IMR-90 (cell line): ENCODE results near the gene GABRR3. TPM values are rescaled to one million over a fixed set of nuclear protein-coding genes. Genes with fewer than 3 reads are reported as not detected.

Experiments
- ATAC-seq: fragments of 200-7000 bp; cut with Tn5 transposase; 2 replicates; pipeline ENCODE4 v1.9.1; 2020; ENCODE audit warnings: low read depth, mild to moderate bottlenecking, moderate library complexity
- BruUV-seq: library from RNA; stranded (reverse); fragments of 400-500 nt; replicated peaks from 2 replicates; lab custom pipeline; 2021; lab: Mats Ljungman, UMichigan
- CTCF ChIA-PET: fragments of 300-600 bp; formaldehyde crosslinking; extraction: SDS; loops from one replicate; lab custom pipeline; 2021; ENCODE audit warnings: antibody characterized with exemption; lab: Yijun Ruan, JAX
- POLR2A ChIA-PET: fragments of 300-600 bp; sonication (Branson Sonifier 250); formaldehyde crosslinking; loops from one replicate; lab custom pipeline; 2022; ENCODE audit warnings: antibody characterized with exemption; ENCODE audit not compliant: unreplicated experiment; lab: Charles Lee
- DNase-seq: peaks from one replicate; pipeline ENCODE4 v3.0.0; 2013
- H2AFZ ChIP-seq: replicated peaks from 2 replicates; pipeline ENCODE3; 2013; ENCODE audit warnings: low read length, mild to moderate bottlenecking; ENCODE audit not compliant: poor library complexity
- H2AK5ac ChIP-seq: 2 replicates; pipeline ENCODE4 v1.6.1; 2013; ENCODE audit warnings: low read depth, low read length, inconsistent platforms
- H2AK9ac ChIP-seq: replicated peaks from 2 replicates; pipeline ENCODE3; 2013; ENCODE audit warnings: mild to moderate bottlenecking, low read depth, low read length, moderate library complexity; ENCODE audit not compliant: poor library complexity
- H2BK120ac ChIP-seq: 2 replicates; pipeline ENCODE4 v1.6.1; 2013; ENCODE audit warnings: low read depth, low read length, inconsistent platforms
- H2BK15ac ChIP-seq: 3 replicates; pipeline ENCODE4 v1.6.1; 2013; ENCODE audit warnings: low read depth, low read length, inconsistent platforms
- H2BK20ac ChIP-seq: 2 replicates; pipeline ENCODE4 v1.6.1; 2013; ENCODE audit warnings: low read depth, mild to moderate bottlenecking, inconsistent platforms, low read length, moderate library complexity
- H2BK5ac ChIP-seq: 2 replicates; pipeline ENCODE4 v1.6.1; 2013; ENCODE audit warnings: mild to moderate bottlenecking, low read depth, low read length, inconsistent platforms; ENCODE audit not compliant: poor library complexity, severe bottlenecking
- H3K14ac ChIP-seq: replicated peaks from 2 replicates; pipeline ENCODE4 v1.6.1; 2013; ENCODE audit warnings: low read depth, low read length, inconsistent platforms
- H3K18ac ChIP-seq: 2 replicates; pipeline ENCODE4 v1.6.1; 2013; ENCODE audit warnings: low read depth, low read length, control low read depth
- H3K23ac ChIP-seq: 2 replicates; pipeline ENCODE4 v1.6.1; 2013; ENCODE audit warnings: low read depth, low read length, inconsistent platforms
- H3K27ac ChIP-seq: 2 replicates; pipeline ENCODE4 v1.5.1; 2013; ENCODE audit warnings: mild to moderate bottlenecking, control low read depth, low read length; ENCODE audit not compliant: insufficient read depth
- H3K27me3 ChIP-seq: 2 replicates; pipeline ENCODE4 v1.6.1; 2013; ENCODE audit warnings: low read length; ENCODE audit not compliant: control insufficient read depth, insufficient read depth
- H3K36me3 ChIP-seq: 2 replicates; pipeline ENCODE4 v1.6.1; 2013; ENCODE audit warnings: low read length, mixed read lengths; ENCODE audit not compliant: control insufficient read depth, insufficient read depth
- H3K4ac ChIP-seq: 2 replicates; pipeline ENCODE4 v1.6.1; 2013; ENCODE audit warnings: low read depth, low read length, inconsistent platforms
- H3K4me1 ChIP-seq: 2 replicates; pipeline ENCODE4 v1.6.1; 2013; ENCODE audit warnings: low read length, mixed read lengths; ENCODE audit not compliant: control insufficient read depth, insufficient read depth
- H3K4me2 ChIP-seq: 2 replicates; pipeline ENCODE4 v1.6.1; 2013; ENCODE audit warnings: low read depth, mild to moderate bottlenecking, control low read depth, low read length, moderate library complexity
- H3K4me3 ChIP-seq: 2 replicates; pipeline ENCODE4 v1.5.1; 2013; ENCODE audit warnings: low read depth, mild to moderate bottlenecking, control low read depth, low read length, moderate library complexity; ENCODE audit not compliant: insufficient read depth
- H3K56ac ChIP-seq: 2 replicates; pipeline ENCODE4 v1.6.1; 2013; ENCODE audit warnings: low read length, inconsistent platforms; ENCODE audit not compliant: insufficient read depth; ENCODE audit errors: extremely low read depth
- H3K79me1 ChIP-seq, 2 experiments: 2 replicates each; pipeline ENCODE4 v1.6.1; 2013; ENCODE audit warnings: low read length in 2 of 2, inconsistent platforms in 1 of 2, low read depth in 1 of 2
- H3K9ac ChIP-seq: 2 replicates; pipeline ENCODE4 v1.6.1; 2013; ENCODE audit warnings: low read depth, low read length, control low read depth
- H3K9me1 ChIP-seq: 2 replicates; pipeline ENCODE4 v1.6.1; 2013; ENCODE audit warnings: low read length, inconsistent platforms; ENCODE audit not compliant: insufficient read depth
- H3K9me3 ChIP-seq: 2 replicates; pipeline ENCODE4 v1.6.1; 2013; ENCODE audit warnings: low read length; ENCODE audit not compliant: control insufficient read depth, insufficient read depth
- H4K20me1 ChIP-seq: 2 replicates; pipeline ENCODE4 v1.6.1; 2013; ENCODE audit warnings: low read length, inconsistent platforms; ENCODE audit not compliant: insufficient read depth
- H4K5ac ChIP-seq: 2 replicates; pipeline ENCODE4 v1.6.1; 2013; ENCODE audit warnings: mild to moderate bottlenecking, low read depth, low read length, control low read depth
- H4K8ac ChIP-seq, 2 experiments: 2 replicates each; pipeline ENCODE4 v1.6.1; 2013; ENCODE audit warnings: low read depth in 2 of 2, low read length in 2 of 2, control low read depth in 1 of 2, inconsistent platforms in 1 of 2
- H4K91ac ChIP-seq: 2 replicates; pipeline ENCODE4 v1.6.1; 2013; ENCODE audit warnings: low read depth, low read length, inconsistent platforms; ENCODE audit not compliant: insufficient read depth
- CEBPB ChIP-seq: IDR thresholded peaks from 2 replicates; pipeline ENCODE4 v1.6.1; 2012; ENCODE audit warnings: low read depth, low read length, improper control_type of control experiment
- MAZ ChIP-seq: IDR thresholded peaks from 2 replicates; pipeline ENCODE4 v1.6.1; 2012; ENCODE audit warnings: low read depth, mild to moderate bottlenecking, low read length, improper control_type of control experiment, moderate library complexity, borderline replicate concordance
- NFE2L2 ChIP-seq: fragments of 150-350 bp; IDR thresholded peaks from 2 replicates; pipeline ENCODE4 v1.6.1; 2016; ENCODE audit warnings: low read depth, mild to moderate bottlenecking, low read length
- SMC3 ChIP-seq: fragments of 150-350 bp; IDR thresholded peaks from 2 replicates; pipeline ENCODE4 v1.6.1; 2016; ENCODE audit warnings: low read depth, mild to moderate bottlenecking, antibody characterized with exemption, low read length, moderate library complexity
- WGBS, 2 experiments: methylation state at CpG; one replicate each; pipeline versions ENCODE4 v1.1.5 to v1.1.7; 2013; ENCODE audit warnings: missing lambda C conversion rate in 2 of 2; ENCODE audit not compliant: insufficient read length in 1 of 2; ENCODE audit errors: extremely low coverage in 2 of 2; 5-methylcytosine and 5-hydroxymethylcytosine counted together
- dilution Hi-C: fragments of 300-500 bp; cut with HindIII; formaldehyde crosslinking; loops from one replicate; pipeline ENCODE4 v1.14.3; 2018; ENCODE audit warnings: low sequenced_read_pairs; ENCODE audit not compliant: unreplicated experiment
- in situ Hi-C: fragments of 300-500 bp; cut with MboI; formaldehyde crosslinking; loops from 3 replicates; pipeline ENCODE4 v1.14.3; 2019; ENCODE audit warnings: low sequenced_read_pairs, inconsistent platforms, mixed read lengths
- intact Hi-C: fragments of 100-400 bp; cut with micrococcal nuclease; formaldehyde crosslinking; loops from 2 replicates; pipeline ENCODE4 v1.10.0; 2022
- polyA plus RNA-seq, 3 experiments: library from polyadenylated mRNA; depleted of rRNA; stranded (reverse); fragments of >200 nt; gene quantifications; 2 replicates each; pipeline ENCODE4 v1.2.3, GENCODE V29; 2012; ENCODE audit warnings: low replicate concordance in 1 of 3
- total RNA-seq: library from RNA; depleted of rRNA; stranded (reverse); fragments of >200 nt; gene quantifications from 2 replicates; pipeline ENCODE4 v1.2.3, GENCODE V29; 2012

GABRR3 gene
- total and polyA plus RNA-seq, 2 of the 4 experiments (the other 2 are of a cell fraction) = not detected

- Histone ChIP-seq H2AK5ac (no peak overlapping the region), H3K23ac (no peak overlapping the region), H4K91ac (no peak overlapping the region), H4K5ac (no peak overlapping the region), H3K27ac (no peak overlapping the region), H2BK20ac (no peak overlapping the region), H3K4me1 (no peaks in the 10 kb centered on the region), H3K79me1 (no peaks in the 10 kb centered on the region), H3K56ac (no peak overlapping the region), H3K9me1 (no peaks in the 10 kb centered on the region), H3K4me2 (no peak overlapping the region), H3K9ac (no peak overlapping the region), H2AK9ac (no peak overlapping the region), H3K4ac (no peak overlapping the region), H3K18ac (no peak overlapping the region), H4K20me1 (no peaks in the 10 kb centered on the region), H4K8ac (no peak overlapping the region), H2BK15ac (no peak overlapping the region), H2AFZ (no peak overlapping the region), H3K14ac (no peak overlapping the region), H3K4me3 (no peak overlapping the region), H3K27me3 (0 out of 2 replicates have a peak, but pooled peaks cover 2% of the 10 kb centered on the region), H2BK5ac (no peak overlapping the region), H2BK120ac (no peak overlapping the region), H3K9me3 (no peaks in the 10 kb centered on the region), H3K36me3 (no peaks in the 10 kb centered on the region)
- dilution Hi-C loops = loop anchor here (25.0 kb wide), 1 partner anchor 288 kb away; no protein-coding TSS in a partner anchor
- POLR2A ChIA-PET = no interaction called here
- in situ Hi-C loops = no loop called here
- TF ChIP-seq NFE2L2 (no peak), SMC3 (no peak), MAZ (no peak), CEBPB (no peak)
- no CpG with 5 or more reads among the region's 1 CpG for WGBS, 2 experiments
- BruUV-seq = no TSS peak
- ATAC-seq (no peak), DNase-seq (no peak)
- CTCF ChIA-PET = no interaction called here
- intact Hi-C loops = no loop called here
Measured at GRCh38 chr3:98049271-98049670, 14.2 kb upstream of the GABRR3 start.
